Stimulated activated CD4-positive, alpha-beta T cell treated with anti-CD3 and anti-CD28 coated beads, Interleukin-12 subunit alpha, Interleukin-12 subunit beta, amount 100 ng/mL, for 4 hours (primary cell): ENCODE data around the gene CCDC82.

Experiments used
- DNase-seq: peaks from one replicate; pipeline ENCODE4 v3.0.0-alpha.2; 2020

Gene CCDC82

DNA sequence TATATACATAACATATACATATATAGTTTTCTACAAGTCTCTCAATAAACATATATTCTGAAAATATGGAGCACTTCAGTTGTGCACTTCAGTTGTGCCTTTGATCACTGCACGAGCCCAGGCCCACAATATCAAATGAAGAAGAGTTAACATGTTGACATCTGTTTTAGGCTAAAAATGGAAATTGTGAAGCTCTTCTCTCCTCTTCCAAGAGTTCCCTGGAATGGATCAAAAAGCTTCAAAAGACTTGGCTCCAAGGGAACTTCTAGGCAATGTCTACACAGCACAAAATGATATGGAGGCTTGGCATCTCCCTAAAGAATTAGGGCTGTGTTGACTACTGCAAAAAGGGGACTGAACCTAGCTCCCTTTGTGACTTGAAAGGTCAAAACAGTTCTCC, 83.6 kb downstream of the CCDC82 start:
- no peak for DNase-seq

DNA sequence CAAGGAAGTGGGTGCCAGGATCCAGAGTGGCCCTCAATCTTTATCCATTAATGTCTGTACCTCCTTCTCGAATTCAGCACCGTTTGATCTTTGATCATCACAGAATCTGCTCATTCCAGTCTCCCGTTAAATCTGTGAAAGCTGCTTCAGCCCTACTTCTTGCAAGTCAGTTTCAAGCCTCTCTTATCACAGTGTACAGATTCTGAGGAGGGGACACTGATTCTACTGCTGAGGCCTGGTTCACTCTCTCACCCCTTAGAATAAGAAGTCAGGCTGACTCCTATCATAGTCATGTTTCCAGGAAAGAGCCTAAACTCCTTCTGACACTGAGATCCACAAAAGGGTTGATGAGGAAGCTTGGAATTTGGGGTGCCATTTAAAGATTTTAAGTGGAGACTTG, 85.7 kb downstream of the CCDC82 start:
- DNase-seq, result no peak

DNA sequence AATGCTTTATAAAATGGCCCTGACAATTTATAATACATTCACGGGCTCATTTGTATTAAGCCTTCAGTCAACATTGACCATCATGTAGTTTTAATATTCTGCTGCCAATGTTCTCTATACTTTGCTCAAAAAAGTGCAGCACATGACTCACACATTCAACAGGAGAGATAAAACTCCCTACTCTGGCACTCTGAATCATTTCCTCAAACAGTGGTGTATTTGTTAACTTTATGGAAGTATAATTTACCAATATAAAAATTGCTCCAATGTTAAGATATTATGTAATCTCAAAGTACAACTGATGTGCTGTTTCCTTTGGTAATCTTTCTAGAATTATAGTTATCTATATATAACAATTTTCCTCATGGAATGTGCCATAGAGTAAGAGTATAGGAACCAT, 86.6 kb downstream of the CCDC82 start:
- DNase-seq, result no peak
